Measurements from ENCODE around the gene TMCC1.

TMCC1 gene

GRCh38 chr3:129604767-129605166, 288.7 kb downstream of the TMCC1 start:
- TF ChIP-seq POLR2A (IDR thresholded peaks at IDR 0.05; ENCODE audit: low read length), result no peak
- no peak for TF ChIP-seq GATA1 (IDR thresholded peaks at IDR 0.05; ENCODE audit: low read depth, low read length)
- DNase-seq, result no peak

GRCh38 chr3:129603991-129604749, 289.3 kb downstream of the TMCC1 start:
- no peak for TF ChIP-seq GATA1 (IDR thresholded peaks at IDR 0.05; ENCODE audit: low read depth, low read length)
- no peak for TF ChIP-seq POLR2A (IDR thresholded peaks at IDR 0.05; ENCODE audit: low read length)
- DNase-seq, result peak in 1 of 2 experiments; percentile 32

GRCh38 chr3:129603561-129603942, 290.0 kb downstream of the TMCC1 start:
- DNase-seq, result peak in 1 of 2 experiments; percentile 32

GRCh38 chr3:129602730-129603560, 290.6 kb downstream of the TMCC1 start:
- TF ChIP-seq POLR2A (IDR thresholded peaks at IDR 0.05; ENCODE audit: low read length), result no peak
- no peak for TF ChIP-seq GATA1 (IDR thresholded peaks at IDR 0.05; ENCODE audit: low read depth, low read length)

More at GRCh38 chr3:129603561-129603942, 290.0 kb downstream of the TMCC1 start:
- TF ChIP-seq POLR2A (IDR thresholded peaks at IDR 0.05; ENCODE audit: low read length) (no peak), GATA1 (IDR thresholded peaks at IDR 0.05; ENCODE audit: low read depth, low read length) (no peak)

GRCh38 chr3:129602309-129602708, 291.2 kb downstream of the TMCC1 start:
- no peak for DNase-seq
- TF ChIP-seq POLR2A (IDR thresholded peaks at IDR 0.05; ENCODE audit: low read length) (no peak), GATA1 (IDR thresholded peaks at IDR 0.05; ENCODE audit: low read depth, low read length) (no peak)

More at GRCh38 chr3:129602730-129603560, 290.6 kb downstream of the TMCC1 start:
- DNase-seq, result no peak

GRCh38 chr3:129601713-129602112, 291.8 kb downstream of the TMCC1 start:
- DNase-seq, result no peak
- no peak for TF ChIP-seq POLR2A (IDR thresholded peaks at IDR 0.05; ENCODE audit: low read length)
- no peak for TF ChIP-seq GATA1 (IDR thresholded peaks at IDR 0.05; ENCODE audit: low read depth, low read length)

- no peak for DNase-seq
- TF ChIP-seq POLR2A (IDR thresholded peaks at IDR 0.05; ENCODE audit: low read length) (no peak), GATA1 (IDR thresholded peaks at IDR 0.05; ENCODE audit: low read depth, low read length) (no peak)
Measured at GRCh38 chr3:129600348-129600747, 293.2 kb downstream of the TMCC1 start.

GRCh38 chr3:129599607-129600006, 293.9 kb downstream of the TMCC1 start:
- DNase-seq, result peak; percentile 21 to 28
- TF ChIP-seq POLR2A (IDR thresholded peaks at IDR 0.05; ENCODE audit: low read length) (no peak), GATA1 (IDR thresholded peaks at IDR 0.05; ENCODE audit: low read depth, low read length) (no peak)

GRCh38 chr3:129599073-129599472, 294.4 kb downstream of the TMCC1 start:
- DNase-seq, result no peak
- TF ChIP-seq POLR2A (IDR thresholded peaks at IDR 0.05; ENCODE audit: low read length) (no peak), GATA1 (IDR thresholded peaks at IDR 0.05; ENCODE audit: low read depth, low read length) (no peak)

GRCh38 chr3:129598484-129598883, 295.0 kb downstream of the TMCC1 start:
- TF ChIP-seq POLR2A (IDR thresholded peaks at IDR 0.05; ENCODE audit: low read length), result no peak
- TF ChIP-seq GATA1 (IDR thresholded peaks at IDR 0.05; ENCODE audit: low read depth, low read length), result no peak
- DNase-seq, result no peak

- peak in 1 of 2 experiments; percentile 30 for DNase-seq
- TF ChIP-seq POLR2A (IDR thresholded peaks at IDR 0.05; ENCODE audit: low read length) (no peak), GATA1 (IDR thresholded peaks at IDR 0.05; ENCODE audit: low read depth, low read length) (no peak)
Measured at GRCh38 chr3:129598000-129598381, 295.5 kb downstream of the TMCC1 start.
